Measurements from ENCODE around the gene PEAK3.

DNA sequence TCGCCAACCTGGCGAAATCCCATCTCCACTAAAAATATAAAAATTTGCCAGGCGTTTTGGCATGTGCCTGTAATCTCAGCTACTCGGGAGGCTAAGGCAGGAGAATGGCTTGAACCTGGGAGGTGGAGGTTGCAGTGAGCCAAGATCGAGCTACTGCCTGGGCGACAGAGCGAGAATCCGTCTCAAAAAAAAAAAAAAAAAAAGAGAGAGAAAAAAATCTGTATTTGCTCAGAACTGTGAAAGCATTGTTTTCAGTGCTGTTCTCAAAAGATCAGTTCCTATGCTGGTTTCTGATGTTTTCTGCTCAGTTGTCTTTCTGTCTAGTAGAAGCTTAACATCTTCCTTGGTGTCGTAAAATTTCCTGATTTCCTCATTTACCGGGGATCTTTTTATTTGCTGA, 42.8 kb downstream of the PEAK3 start:
- TF ChIP-seq, protein P1, sequence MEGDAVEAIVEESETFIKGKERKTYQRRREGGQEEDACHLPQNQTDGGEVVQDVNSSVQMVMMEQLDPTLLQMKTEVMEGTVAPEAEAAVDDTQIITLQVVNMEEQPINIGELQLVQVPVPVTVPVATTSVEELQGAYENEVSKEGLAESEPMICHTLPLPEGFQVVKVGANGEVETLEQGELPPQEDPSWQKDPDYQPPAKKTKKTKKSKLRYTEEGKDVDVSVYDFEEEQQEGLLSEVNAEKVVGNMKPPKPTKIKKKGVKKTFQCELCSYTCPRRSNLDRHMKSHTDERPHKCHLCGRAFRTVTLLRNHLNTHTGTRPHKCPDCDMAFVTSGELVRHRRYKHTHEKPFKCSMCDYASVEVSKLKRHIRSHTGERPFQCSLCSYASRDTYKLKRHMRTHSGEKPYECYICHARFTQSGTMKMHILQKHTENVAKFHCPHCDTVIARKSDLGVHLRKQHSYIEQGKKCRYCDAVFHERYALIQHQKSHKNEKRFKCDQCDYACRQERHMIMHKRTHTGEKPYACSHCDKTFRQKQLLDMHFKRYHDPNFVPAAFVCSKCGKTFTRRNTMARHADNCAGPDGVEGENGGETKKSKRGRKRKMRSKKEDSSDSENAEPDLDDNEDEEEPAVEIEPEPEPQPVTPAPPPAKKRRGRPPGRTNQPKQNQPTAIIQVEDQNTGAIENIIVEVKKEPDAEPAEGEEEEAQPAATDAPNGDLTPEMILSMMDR (IDR thresholded peaks at IDR 0.05), result no peak
- no peak for TF ChIP-seq POLR2A (IDR thresholded peaks at IDR 0.05)

Data from breast epithelium (tissue), 3 donors.